CD14-positive monocyte (primary cell): ENCODE measurements around the gene RARB. TPM values are rescaled to one million over a fixed set of nuclear protein-coding genes. Genes with fewer than 3 reads are reported as not detected.

Experiments used
- DNase-seq, 3 donors: peaks; one replicate each; pipeline ENCODE4 v3.0.0-alpha.2; 2011 to 2022
- H2AFZ ChIP-seq: 2 replicates; pipeline ENCODE4 v1.6.0; 2012; ENCODE audit warnings: mild to moderate bottlenecking, low read depth, low read length, inconsistent platforms; ENCODE audit not compliant: insufficient read depth, poor library complexity, severe bottlenecking
- H3K27ac ChIP-seq, 2 donors: 1 replicate in 1 of 2; 2 replicates in 1 of 2; pipeline ENCODE4 v1.5.1; 2012 to 2013; ENCODE audit warnings: low read length in 2 of 2, control low read depth in 1 of 2, inconsistent platforms in 1 of 2, low read depth in 1 of 2, mild to moderate bottlenecking in 1 of 2
- H3K27me3 ChIP-seq, 2 donors: one replicate each; pipeline versions ENCODE4 v1.6.0 to v1.6.1; 2011 to 2013; ENCODE audit warnings: low read length in 2 of 2; ENCODE audit not compliant: control insufficient read depth in 2 of 2, insufficient read depth in 2 of 2
- H3K36me3 ChIP-seq, 2 donors: replicated peaks in 1 of 2; 1 replicate in 1 of 2; 2 replicates in 1 of 2; pipeline versions ENCODE4 v1.5.1 to v1.6.1; 2012 to 2013; ENCODE audit warnings: low read length in 2 of 2, control low read depth in 1 of 2, inconsistent platforms in 1 of 2, mild to moderate bottlenecking in 1 of 2; ENCODE audit not compliant: insufficient read depth in 2 of 2, control insufficient read depth in 1 of 2
- H3K4me1 ChIP-seq, 2 donors: 1 replicate in 1 of 2; 2 replicates in 1 of 2; pipeline versions ENCODE4 v1.5.1 to v1.6.1; 2012 to 2013; ENCODE audit warnings: low read length in 2 of 2, control low read depth in 1 of 2, inconsistent platforms in 1 of 2, mild to moderate bottlenecking in 1 of 2, moderate library complexity in 1 of 2; ENCODE audit not compliant: insufficient read depth in 2 of 2, control insufficient read depth in 1 of 2
- H3K4me2 ChIP-seq: replicated peaks from 2 replicates; pipeline ENCODE3; 2012; ENCODE audit warnings: low read length, moderate library complexity, mild to moderate bottlenecking; ENCODE audit not compliant: poor library complexity, severe bottlenecking; ENCODE audit errors: extremely low read depth
- H3K4me3 ChIP-seq, 3 experiments: fragments of 200-600 bp in 1 of 3; sonication (generic) in 1 of 3; replicated peaks in 1 of 3; 1 replicate in 2 of 3; 2 replicates in 1 of 3; pipeline ENCODE4 v1.5.1; 2011 to 2013; ENCODE audit warnings: low read length in 3 of 3, mild to moderate bottlenecking in 3 of 3, control low read depth in 2 of 3, low read depth in 2 of 3, inconsistent platforms in 1 of 3, moderate library complexity in 1 of 3
- H3K79me2 ChIP-seq: 2 replicates; pipeline ENCODE4 v1.6.0; 2012; ENCODE audit warnings: mild to moderate bottlenecking, control low read depth, inconsistent platforms, low read length, moderate library complexity; ENCODE audit not compliant: insufficient read depth
- H3K9ac ChIP-seq: 2 replicates; pipeline ENCODE4 v1.6.0; 2017; ENCODE audit warnings: low read length, mild to moderate bottlenecking; ENCODE audit not compliant: insufficient read depth, poor library complexity, severe bottlenecking
- H3K9me3 ChIP-seq, 2 donors: replicated peaks in 1 of 2; 1 replicate in 1 of 2; 2 replicates in 1 of 2; pipeline versions ENCODE4 v1.5.1 to v1.6.1; 2012 to 2013; ENCODE audit warnings: low read length in 2 of 2, control low read depth in 1 of 2; ENCODE audit not compliant: control insufficient read depth in 1 of 2, insufficient read depth in 1 of 2
- H4K20me1 ChIP-seq: 2 replicates; pipeline ENCODE4 v1.6.0; 2012; ENCODE audit warnings: mild to moderate bottlenecking, low read length, control low read depth, moderate library complexity; ENCODE audit not compliant: insufficient read depth
- H3K27ac Mint-ChIP-seq, 7 donors: one replicate each; pipeline ENCODE4 v1.8.0; 2020; ENCODE audit warnings: mild to moderate bottlenecking in 7 of 7, mixed read lengths in 7 of 7, moderate library complexity in 6 of 7, inconsistent platforms in 2 of 7
- H3K27me3 Mint-ChIP-seq, 3 donors: one replicate each; pipeline ENCODE4 v1.8.0; 2021 to 2022; ENCODE audit warnings: low read depth in 3 of 3, mild to moderate bottlenecking in 3 of 3, mixed read lengths in 3 of 3, moderate library complexity in 3 of 3, inconsistent platforms in 1 of 3
- H3K36me3 Mint-ChIP-seq, 2 donors: one replicate each; pipeline ENCODE4 v1.8.0; 2020; ENCODE audit warnings: mixed read lengths in 2 of 2, inconsistent platforms in 1 of 2, mild to moderate bottlenecking in 1 of 2
- H3K4me1 Mint-ChIP-seq: one replicate; pipeline ENCODE4 v1.8.0; 2020; ENCODE audit warnings: mild to moderate bottlenecking, mixed read lengths
- H3K4me3 Mint-ChIP-seq, 2 donors: one replicate each; pipeline ENCODE4 v1.8.0; 2020; ENCODE audit warnings: mild to moderate bottlenecking in 2 of 2, mixed read lengths in 2 of 2, moderate library complexity in 1 of 2
- H3K9me3 Mint-ChIP-seq, 7 donors: one replicate each; pipeline ENCODE4 v1.8.0; 2020 to 2022; ENCODE audit warnings: mixed read lengths in 7 of 7, mild to moderate bottlenecking in 6 of 7, moderate library complexity in 6 of 7, inconsistent platforms in 2 of 7
- WGBS: methylation state at CpG from one replicate; pipeline ENCODE4 v1.1.5; 2013; ENCODE audit warnings: missing lambda C conversion rate; ENCODE audit not compliant: insufficient coverage; 5-methylcytosine and 5-hydroxymethylcytosine counted together
- intact Hi-C, 2 donors: fragments of 100-400 bp; cut with micrococcal nuclease; formaldehyde crosslinking; loops; one replicate each; pipeline versions ENCODE4 v1.15.0 to v1.15.1; 2023
- polyA plus RNA-seq, 3 donors: library from polyadenylated mRNA; depleted of rRNA in 1 of 3; unstranded in 2 of 3; stranded (reverse) in 1 of 3; fragments of 300-500 nt in 2 of 3; fragments of >200 nt in 1 of 3; fragmentation: Illumina TruSeq in 2 of 3; gene quantifications; 1 replicate in 2 of 3; 2 replicates in 1 of 3; pipeline ENCODE4 v1.2.3, GENCODE V29; 2012 to 2021
- TF ChIP-seq, protein P1 (sequence below): fragments of 200-600 bp; IDR thresholded peaks from one replicate; pipeline ENCODE4 v1.8.0; 2022; ENCODE audit warnings: antibody characterized with exemption, mild to moderate bottlenecking

The RARB gene
- polyA plus RNA-seq, 3 donors: not detected

GRCh38 chr3:25430287-25430934, 2.3 kb downstream of the RARB start:
- H4K20me1 ChIP-seq: no peaks in the 10 kb centered on the region
- no peak overlapping the region for H3K4me2 ChIP-seq
- TF ChIP-seq, protein P1, sequence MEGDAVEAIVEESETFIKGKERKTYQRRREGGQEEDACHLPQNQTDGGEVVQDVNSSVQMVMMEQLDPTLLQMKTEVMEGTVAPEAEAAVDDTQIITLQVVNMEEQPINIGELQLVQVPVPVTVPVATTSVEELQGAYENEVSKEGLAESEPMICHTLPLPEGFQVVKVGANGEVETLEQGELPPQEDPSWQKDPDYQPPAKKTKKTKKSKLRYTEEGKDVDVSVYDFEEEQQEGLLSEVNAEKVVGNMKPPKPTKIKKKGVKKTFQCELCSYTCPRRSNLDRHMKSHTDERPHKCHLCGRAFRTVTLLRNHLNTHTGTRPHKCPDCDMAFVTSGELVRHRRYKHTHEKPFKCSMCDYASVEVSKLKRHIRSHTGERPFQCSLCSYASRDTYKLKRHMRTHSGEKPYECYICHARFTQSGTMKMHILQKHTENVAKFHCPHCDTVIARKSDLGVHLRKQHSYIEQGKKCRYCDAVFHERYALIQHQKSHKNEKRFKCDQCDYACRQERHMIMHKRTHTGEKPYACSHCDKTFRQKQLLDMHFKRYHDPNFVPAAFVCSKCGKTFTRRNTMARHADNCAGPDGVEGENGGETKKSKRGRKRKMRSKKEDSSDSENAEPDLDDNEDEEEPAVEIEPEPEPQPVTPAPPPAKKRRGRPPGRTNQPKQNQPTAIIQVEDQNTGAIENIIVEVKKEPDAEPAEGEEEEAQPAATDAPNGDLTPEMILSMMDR: no peak
- H3K36me3 ChIP-seq: no peaks in the 10 kb centered on the region
- Mint-ChIP-seq H3K9me3 (peaks cover 0 to 13% (median 2%) of the 10 kb centered on the region in 7 donors), H3K36me3 (peaks cover 0 to 3% of the 10 kb centered on the region in 2 donors), H3K4me1 (peaks cover 12% of the 10 kb centered on the region), H3K27me3 (peaks cover 57 to 68% (median 58%) of the 10 kb centered on the region in 3 donors), H3K4me3 (peak overlapping the region in 1 of 2 donors; percentile 15), H3K27ac (no peak overlapping the region)
- no peak overlapping the region for H3K27ac ChIP-seq
- H2AFZ ChIP-seq: no peak overlapping the region
- H3K9me3 ChIP-seq: peaks cover 0 to 5% of the 10 kb centered on the region in 2 donors
- no peak overlapping the region for H3K9ac ChIP-seq
- intact Hi-C loops: no loop called here
- 91% methylated on average over 4 of the region's 5 CpGs for WGBS
- no peak for DNase-seq
- peaks cover 57 to 61% of the 10 kb centered on the region in 2 donors for H3K27me3 ChIP-seq
- no peak overlapping the region for H3K4me3 ChIP-seq
- H3K4me1 ChIP-seq: peaks cover 0 to 2% of the 10 kb centered on the region in 2 donors
- no peaks in the 10 kb centered on the region for H3K79me2 ChIP-seq

DNA sequence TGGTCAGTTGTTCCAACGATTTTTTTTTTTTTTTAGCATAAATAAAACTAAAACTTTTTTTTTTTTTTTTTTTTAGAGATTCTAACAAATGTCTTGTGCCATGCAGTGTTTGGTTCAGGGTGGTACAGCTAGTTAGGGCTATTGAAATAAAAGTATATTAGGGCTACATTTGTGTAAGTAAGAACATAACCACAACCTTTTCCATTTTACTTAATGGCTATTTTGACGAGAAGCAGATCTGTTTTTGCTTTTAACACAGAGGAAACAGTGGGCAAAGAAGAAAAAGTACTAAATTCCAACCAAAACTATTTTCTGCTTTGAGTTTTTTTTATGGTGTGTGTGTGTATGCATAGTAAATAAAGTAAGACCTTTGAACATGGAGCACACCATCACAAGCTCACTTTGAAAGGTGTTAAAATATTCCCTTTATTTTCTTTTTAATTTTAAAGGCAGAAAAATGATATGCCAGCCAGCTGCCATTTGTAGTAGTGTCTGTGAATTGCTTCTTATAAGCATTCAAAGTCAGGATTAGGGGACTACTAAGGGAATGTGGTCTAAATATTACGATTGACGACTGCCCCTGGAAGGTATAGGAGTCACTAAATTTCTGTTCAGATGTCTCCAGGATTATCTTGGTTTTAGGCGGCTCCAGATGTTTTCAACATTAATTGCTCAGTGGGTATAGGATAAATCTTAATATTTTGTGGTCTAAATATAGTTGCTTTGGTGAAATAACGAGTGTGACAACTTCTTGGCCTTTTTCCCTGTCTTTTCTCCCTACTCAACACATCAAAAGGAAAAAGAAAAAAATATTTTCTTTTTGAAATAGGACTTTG, 3.1 kb downstream of the RARB start:
- 87% methylated on average over 2 of the region's 6 CpGs for WGBS
- TF ChIP-seq, protein P1: no peak
- Mint-ChIP-seq H3K4me3 (no peak overlapping the region), H3K27ac (no peak overlapping the region), H3K36me3 (peaks cover 0 to 3% of the 10 kb centered on the region in 2 donors), H3K4me1 (peaks cover 12% of the 10 kb centered on the region), H3K27me3 (peaks cover 56 to 66% (median 56%) of the 10 kb centered on the region in 3 donors), H3K9me3 (peaks cover 0 to 13% (median 2%) of the 10 kb centered on the region in 7 donors)
- H3K27me3 ChIP-seq: peaks cover 54 to 61% of the 10 kb centered on the region in 2 donors
- H4K20me1 ChIP-seq: no peaks in the 10 kb centered on the region
- no peaks in the 10 kb centered on the region for H3K36me3 ChIP-seq
- H2AFZ ChIP-seq: no peak overlapping the region
- H3K9ac ChIP-seq: no peak overlapping the region
- DNase-seq: no peak
- intact Hi-C loops: no loop called here
- no peak overlapping the region for H3K4me3 ChIP-seq
- H3K27ac ChIP-seq: no peak overlapping the region
- peaks cover 0 to 5% of the 10 kb centered on the region in 2 donors for H3K9me3 ChIP-seq
- peaks cover 0 to 2% of the 10 kb centered on the region in 2 donors for H3K4me1 ChIP-seq
- H3K4me2 ChIP-seq: no peak overlapping the region
- H3K79me2 ChIP-seq: no peaks in the 10 kb centered on the region
